GM13977 (cell line): Measurements from ENCODE around the gene DENND1A.

Source experiments
- DNase-seq: peaks from one replicate; pipeline ENCODE4 v3.0.0; 2012; ENCODE audit warnings: low spot score
- in situ Hi-C: fragments of 300-500 bp; cut with MboI; formaldehyde crosslinking; loops from one replicate; pipeline ENCODE4 v1.12.0; 2022; ENCODE audit warnings: low sequenced_read_pairs, low pct_unique_long_range_greater_than_20kb, mixed read lengths, inconsistent platforms; ENCODE audit not compliant: unreplicated experiment
- TF ChIP-seq, protein P1 (sequence below): IDR thresholded peaks from 2 replicates; pipeline ENCODE4 v1.5.1; 2012; ENCODE audit warnings: mild to moderate bottlenecking, control low read depth; ENCODE audit not compliant: insufficient read depth; ENCODE audit errors: extremely low read depth, missing control alignments

Gene DENND1A

DNA sequence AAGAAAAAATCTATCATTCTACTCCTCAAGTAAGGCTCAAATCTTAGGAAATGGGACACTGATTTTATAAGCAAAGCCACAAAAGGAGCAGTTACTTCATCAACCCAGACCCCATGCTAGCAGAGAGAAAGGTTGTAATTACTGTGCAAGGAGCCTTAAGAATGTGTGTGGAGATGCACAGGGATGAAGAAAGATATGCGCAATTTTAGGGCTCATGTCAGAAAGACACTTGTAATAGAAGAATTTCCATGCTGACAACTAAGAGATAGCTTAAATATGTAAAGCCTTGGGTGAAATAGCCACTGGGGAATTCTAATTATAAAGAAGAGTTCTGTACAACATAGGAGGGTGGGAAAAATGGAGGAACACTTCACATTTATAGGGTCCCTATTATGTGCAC is 432.1 kb downstream of the DENND1A start:
- in situ Hi-C loops, result no loop called here
- no peak for DNase-seq
- TF ChIP-seq, protein P1, sequence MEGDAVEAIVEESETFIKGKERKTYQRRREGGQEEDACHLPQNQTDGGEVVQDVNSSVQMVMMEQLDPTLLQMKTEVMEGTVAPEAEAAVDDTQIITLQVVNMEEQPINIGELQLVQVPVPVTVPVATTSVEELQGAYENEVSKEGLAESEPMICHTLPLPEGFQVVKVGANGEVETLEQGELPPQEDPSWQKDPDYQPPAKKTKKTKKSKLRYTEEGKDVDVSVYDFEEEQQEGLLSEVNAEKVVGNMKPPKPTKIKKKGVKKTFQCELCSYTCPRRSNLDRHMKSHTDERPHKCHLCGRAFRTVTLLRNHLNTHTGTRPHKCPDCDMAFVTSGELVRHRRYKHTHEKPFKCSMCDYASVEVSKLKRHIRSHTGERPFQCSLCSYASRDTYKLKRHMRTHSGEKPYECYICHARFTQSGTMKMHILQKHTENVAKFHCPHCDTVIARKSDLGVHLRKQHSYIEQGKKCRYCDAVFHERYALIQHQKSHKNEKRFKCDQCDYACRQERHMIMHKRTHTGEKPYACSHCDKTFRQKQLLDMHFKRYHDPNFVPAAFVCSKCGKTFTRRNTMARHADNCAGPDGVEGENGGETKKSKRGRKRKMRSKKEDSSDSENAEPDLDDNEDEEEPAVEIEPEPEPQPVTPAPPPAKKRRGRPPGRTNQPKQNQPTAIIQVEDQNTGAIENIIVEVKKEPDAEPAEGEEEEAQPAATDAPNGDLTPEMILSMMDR, result no peak

DNA sequence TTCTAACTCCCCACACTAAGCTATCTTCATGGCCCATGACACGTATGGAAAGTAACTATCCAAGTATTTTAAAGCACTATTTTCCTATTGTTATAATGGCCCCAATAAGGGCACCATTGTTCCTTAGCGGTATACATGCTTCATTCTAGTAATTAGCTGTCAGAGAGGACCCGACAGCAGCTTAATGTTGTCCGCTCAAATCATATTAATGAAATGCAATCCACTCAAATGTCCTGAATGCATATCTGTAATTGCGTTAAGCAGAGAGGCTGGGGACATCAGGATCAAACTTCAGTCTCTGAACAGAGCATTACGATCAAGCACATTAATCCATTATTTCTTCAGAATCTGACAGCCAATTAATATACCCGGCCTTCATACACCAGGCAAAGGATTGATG is 434.2 kb downstream of the DENND1A start:
- DNase-seq, result no peak
- TF ChIP-seq, protein P1, result no peak
- in situ Hi-C loops, result no loop called here

DNA sequence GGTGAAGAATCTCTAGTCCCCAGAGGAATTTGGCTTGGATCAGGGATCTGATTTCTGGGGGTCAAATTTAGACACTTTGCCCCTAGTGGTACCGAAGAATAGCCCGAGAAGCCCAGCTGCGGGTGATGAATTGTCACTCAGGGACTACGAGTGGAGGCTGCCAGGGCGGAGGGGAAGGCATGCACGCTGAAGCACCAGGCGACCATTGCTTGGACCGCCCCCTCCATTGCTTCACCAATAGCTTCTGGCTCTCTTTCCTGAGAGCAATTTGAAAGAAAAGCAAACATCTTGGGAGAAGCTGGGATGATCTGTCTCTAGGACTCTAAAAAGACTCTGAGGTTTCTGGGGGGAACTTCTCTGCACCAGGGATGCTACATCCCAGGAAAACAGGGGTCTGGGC is 436.3 kb downstream of the DENND1A start:
- in situ Hi-C loops, result no loop called here
- TF ChIP-seq, protein P1, result no peak
- no peak for DNase-seq

DNA sequence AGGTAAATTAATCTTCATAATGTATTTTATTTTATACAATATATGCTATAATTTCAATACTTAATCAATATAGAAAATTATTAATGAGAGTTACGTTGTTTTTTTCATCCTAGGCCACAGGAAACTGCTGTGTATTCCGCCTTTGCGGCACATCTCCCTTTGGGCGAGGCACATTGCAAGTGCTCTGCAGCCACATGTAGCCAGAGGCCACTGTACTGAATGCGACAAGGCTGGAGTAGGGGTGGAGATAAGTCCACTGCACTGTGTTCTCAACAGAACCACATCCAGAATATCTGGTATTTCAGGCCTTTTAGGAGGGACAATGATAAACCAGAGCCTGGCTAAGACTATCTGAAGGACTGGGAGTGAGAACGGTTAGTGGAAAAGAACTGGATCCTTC is 439.2 kb downstream of the DENND1A start:
- in situ Hi-C loops, result no loop called here
- TF ChIP-seq, protein P1, result no peak
- no peak for DNase-seq

DNA sequence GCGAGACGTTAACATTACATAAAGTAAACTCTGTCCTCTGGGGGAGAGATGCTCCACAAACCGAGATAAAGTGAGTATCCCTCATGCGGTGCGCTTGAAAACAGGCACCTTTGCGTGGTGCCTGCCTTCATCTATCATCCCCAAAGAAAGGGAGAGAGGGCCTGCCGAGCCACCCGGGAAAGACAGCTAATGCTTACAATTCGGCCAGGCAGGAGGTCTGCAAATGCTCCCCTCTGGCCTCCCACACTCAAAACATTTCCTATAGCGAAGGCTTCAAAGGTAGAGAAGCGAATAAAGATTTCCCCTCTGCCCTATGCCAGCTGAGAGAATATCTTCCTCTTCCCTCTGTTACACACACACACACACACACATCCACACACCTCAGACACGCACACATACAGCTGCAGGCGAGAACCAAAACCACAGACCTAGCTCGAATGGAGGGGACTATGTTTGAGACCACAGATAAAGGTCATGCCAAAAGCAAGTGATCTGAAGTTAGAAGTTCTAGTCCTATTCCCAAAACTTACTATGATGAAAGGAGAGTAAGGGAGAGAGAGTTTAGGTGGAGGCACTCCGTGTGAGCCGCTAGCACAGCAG is 441.1 kb downstream of the DENND1A start:
- TF ChIP-seq, protein P1, result no peak
- in situ Hi-C loops, result no loop called here
- DNase-seq, result no peak

DNA sequence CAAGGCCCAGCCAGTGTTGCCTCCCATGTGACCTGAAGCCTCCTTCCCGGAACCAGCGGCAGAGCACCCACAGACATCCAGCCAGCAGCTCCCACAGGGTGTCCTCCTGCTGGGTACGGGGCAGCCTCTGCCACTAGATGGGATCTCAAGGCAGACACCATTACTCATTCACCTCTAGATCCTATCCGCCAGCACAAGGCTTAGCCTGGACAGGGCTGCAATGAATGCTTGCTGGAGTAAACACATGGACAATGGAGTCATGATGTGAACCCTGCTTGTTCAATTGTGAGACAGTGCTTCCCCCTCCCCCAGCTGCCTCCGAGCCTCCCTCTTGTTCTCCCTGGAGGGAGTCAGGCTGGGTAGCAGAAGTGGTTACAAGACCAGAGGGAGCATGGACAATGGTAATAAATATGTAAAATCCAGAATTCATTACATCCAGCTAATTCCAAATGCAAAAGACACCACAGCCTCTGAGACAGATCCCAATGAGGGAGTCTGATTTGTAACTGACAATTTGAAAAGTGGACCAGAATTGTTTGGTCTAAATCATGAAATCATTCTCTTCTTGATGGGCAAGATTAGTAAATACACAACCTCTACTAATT is 441.9 kb downstream of the DENND1A start:
- in situ Hi-C loops, result no loop called here
- TF ChIP-seq, protein P1, result no peak
- no peak for DNase-seq
